SJCRH30 (cell line): Measurements from ENCODE around the gene POP7. TPM values are rescaled to one million over a fixed set of nuclear protein-coding genes. Genes with fewer than 3 reads are reported as not detected.
"Not testable (repeated sequence)": the region's sequence is repeated elsewhere in the genome, so short reads cannot be mapped to it uniquely, and the experiment has no call there.

Experiments used
- DNase-seq, 2 experiments: peaks; one replicate each; pipeline ENCODE4 v3.0.0-alpha.2; 2015 to 2020
- H3K27ac ChIP-seq: fragments of 250-450 bp; sonication (Bioruptor Pico); 2 replicates; pipeline ENCODE4 v1.5.1; 2020; ENCODE audit warnings: mild to moderate bottlenecking, moderate library complexity
- H3K27me3 ChIP-seq: fragments of 250-450 bp; sonication (Bioruptor Pico); 2 replicates; pipeline ENCODE4 v1.5.1; 2020; ENCODE audit warnings: mild to moderate bottlenecking, moderate library complexity
- H3K36me3 ChIP-seq: fragments of 250-450 bp; sonication (Bioruptor Pico); 2 replicates; pipeline ENCODE4 v1.5.1; 2020; ENCODE audit warnings: mild to moderate bottlenecking, moderate library complexity
- H3K4me1 ChIP-seq: fragments of 250-450 bp; sonication (Bioruptor Pico); 2 replicates; pipeline ENCODE4 v1.5.1; 2020; ENCODE audit warnings: mild to moderate bottlenecking, moderate library complexity
- H3K4me3 ChIP-seq: fragments of 250-450 bp; sonication (Bioruptor Pico); 2 replicates; pipeline ENCODE4 v1.5.1; 2020; ENCODE audit warnings: mild to moderate bottlenecking, moderate library complexity
- H3K9me3 ChIP-seq: fragments of 250-450 bp; sonication (Bioruptor Pico); replicated peaks from 2 replicates; pipeline ENCODE4 v1.5.1; 2020; ENCODE audit warnings: mild to moderate bottlenecking, moderate library complexity
- total RNA-seq: library from RNA; depleted of rRNA; stranded (reverse); fragments of >200 nt; shearing (Covaris generic); gene quantifications from 2 replicates; pipeline ENCODE4 v1.2.3, GENCODE V29; 2014; rRNA removed

POP7 gene
- total RNA-seq, result 63.9 and 67.9 TPM in 2 replicates

GRCh38 chr7:100705753-100706671 is at the start of gene POP7:
Gene POP7 (plus strand): TSS chr7:100706121. CDS start chr7:100706831, 710 bp downstream.
- no peaks in the 10 kb centered on the region for H3K27me3 ChIP-seq
- H3K36me3 ChIP-seq, result peaks cover 15% of the 10 kb centered on the region

GRCh38 chr7:100662194-100662776 is 43.6 kb upstream of the POP7 start:
- H3K4me1 ChIP-seq, H3K9me3 ChIP-seq, H3K36me3 ChIP-seq, DNase-seq, H3K27me3 ChIP-seq, H3K27ac ChIP-seq, H3K4me3 ChIP-seq: not testable (repeated sequence)

More at GRCh38 chr7:100705753-100706671, at the start of gene POP7:
- Histone ChIP-seq H3K27ac (peak within 1 kb of the TSS; percentile 69), H3K9me3 (no peaks in the 10 kb centered on the region), H3K4me3 (peak within 1 kb of the TSS; percentile 79), H3K4me1 (peaks cover 9% of the 10 kb centered on the region; the same call in 1 of the 2 replicates)
- peak; percentile 99 for DNase-seq

- no peaks in the 10 kb centered on the region for H3K9me3 ChIP-seq
- no peak overlapping the region for H3K4me3 ChIP-seq
- no peak for DNase-seq
- no peak overlapping the region for H3K27ac ChIP-seq
- H3K27me3 ChIP-seq, result no peaks in the 10 kb centered on the region
- no peaks in the 10 kb centered on the region for H3K36me3 ChIP-seq
- H3K4me1 ChIP-seq, result no peaks in the 10 kb centered on the region
These were observed 40.7 kb upstream of the POP7 start for GRCh38 chr7:100665168-100665726.

- H3K9me3 ChIP-seq, result no peaks in the 10 kb centered on the region
- no peaks in the 10 kb centered on the region for H3K4me1 ChIP-seq
- no peak overlapping the region for H3K27ac ChIP-seq
- H3K4me3 ChIP-seq, result no peak overlapping the region
- H3K36me3 ChIP-seq, result no peaks in the 10 kb centered on the region
- no peak for DNase-seq
- no peaks in the 10 kb centered on the region for H3K27me3 ChIP-seq
These were observed 38.4 kb upstream of the POP7 start for GRCh38 chr7:100667331-100668068.

- no peak overlapping the region for H3K4me3 ChIP-seq
- DNase-seq, result no peak
- H3K36me3 ChIP-seq, result no peaks in the 10 kb centered on the region
- no peaks in the 10 kb centered on the region for H3K9me3 ChIP-seq
- no peaks in the 10 kb centered on the region for H3K27me3 ChIP-seq
- no peak overlapping the region for H3K27ac ChIP-seq
- no peaks in the 10 kb centered on the region for H3K4me1 ChIP-seq
These were observed 37.9 kb upstream of the POP7 start for GRCh38 chr7:100668069-100668449.

- not testable (repeated sequence) for H3K9me3 ChIP-seq, H3K4me3 ChIP-seq, H3K27me3 ChIP-seq, H3K36me3 ChIP-seq, H3K4me1 ChIP-seq, H3K27ac ChIP-seq, DNase-seq
These were observed 36.8 kb upstream of the POP7 start for GRCh38 chr7:100669106-100669505.

- H3K36me3 ChIP-seq, result no peaks in the 10 kb centered on the region
- no peak for DNase-seq
- H3K27me3 ChIP-seq, result no peaks in the 10 kb centered on the region
- H3K27ac ChIP-seq, result no peak overlapping the region
- H3K4me1 ChIP-seq, result no peaks in the 10 kb centered on the region
- H3K4me3 ChIP-seq, result no peak overlapping the region
- H3K9me3 ChIP-seq, result no peaks in the 10 kb centered on the region
These were observed 35.8 kb upstream of the POP7 start for GRCh38 chr7:100670074-100670473.

GRCh38 chr7:100671353-100672327 is 34.3 kb upstream of the POP7 start:
- H3K4me1 ChIP-seq, result no peaks in the 10 kb centered on the region
- H3K36me3 ChIP-seq, result peaks cover 1% of the 10 kb centered on the region; the same call in 1 of the 2 replicates
- no peak overlapping the region for H3K27ac ChIP-seq
- no peaks in the 10 kb centered on the region for H3K27me3 ChIP-seq
- H3K4me3 ChIP-seq, result no peak overlapping the region
- no peak for DNase-seq
- no peaks in the 10 kb centered on the region for H3K9me3 ChIP-seq

- Histone ChIP-seq H3K27me3 (no peaks in the 10 kb centered on the region), H3K36me3 (peaks cover 17% of the 10 kb centered on the region), H3K4me3 (peak within 1 kb of the TSS; percentile 91), H3K9me3 (no peaks in the 10 kb centered on the region), H3K27ac (peak within 1 kb of the TSS; percentile 95), H3K4me1 (no peaks in the 10 kb centered on the region)
- peak; percentile 99 for DNase-seq
These were observed 32.5 kb upstream of the POP7 start, which contains the start of gene GNB2 for GRCh38 chr7:100673302-100673941. Gene GNB2 (plus strand): TSS chr7:100673740. CDS start chr7:100676266, 2,526 bp downstream.

- Histone ChIP-seq H3K4me1 (no peaks in the 10 kb centered on the region), H3K4me3 (peak overlapping the region; percentile 91), H3K27ac (peak overlapping the region; percentile 95; the same call in 1 of the 2 replicates), H3K36me3 (peaks cover 23% of the 10 kb centered on the region), H3K27me3 (no peaks in the 10 kb centered on the region), H3K9me3 (no peaks in the 10 kb centered on the region)
- DNase-seq, result peak in 1 of 2 experiments; percentile 46
These were observed 31.9 kb upstream of the POP7 start for GRCh38 chr7:100673942-100674410.

GRCh38 chr7:100674411-100675104 is 31.4 kb upstream of the POP7 start:
- Histone ChIP-seq H3K9me3 (no peaks in the 10 kb centered on the region), H3K27me3 (no peaks in the 10 kb centered on the region), H3K27ac (peak overlapping the region; percentile 6; the same call in 1 of the 2 replicates), H3K4me1 (no peaks in the 10 kb centered on the region), H3K4me3 (peak overlapping the region; percentile 91), H3K36me3 (peaks cover 29% of the 10 kb centered on the region)
- peak in 1 of 2 experiments; percentile 48 for DNase-seq

GRCh38 chr7:100675105-100675451 is 30.8 kb upstream of the POP7 start:
- no peak for DNase-seq
- Histone ChIP-seq H3K36me3 (peaks cover 31% of the 10 kb centered on the region), H3K9me3 (no peaks in the 10 kb centered on the region), H3K4me3 (peak overlapping the region; percentile 91), H3K4me1 (no peaks in the 10 kb centered on the region), H3K27ac (no peak overlapping the region), H3K27me3 (no peaks in the 10 kb centered on the region)
